B cell (primary cell): Measurements from ENCODE around the gene AMFR. TPM values are rescaled to one million over a fixed set of nuclear protein-coding genes. Genes with fewer than 3 reads are reported as not detected.

Experiments used
- ATAC-seq: fragments of 200-7000 bp; cut with Tn5 transposase; one replicate; pipeline ENCODE4 v1.10.0; 2021; ENCODE audit warnings: low read depth, mild to moderate bottlenecking, moderate number of reproducible peaks, moderate library complexity
- CTCF ChIA-PET: fragments of 350-600 bp; sonication (Branson Sonifier 250); formaldehyde crosslinking; loops from one replicate; lab custom pipeline; 2021; ENCODE audit warnings: antibody characterized with exemption, inconsistent platforms; lab: Charles Lee
- POLR2A ChIA-PET: fragments of 350-600 bp; sonication (Branson Sonifier 250); formaldehyde crosslinking; loops from one replicate; lab custom pipeline; 2021; ENCODE audit warnings: antibody characterized with exemption; lab: Charles Lee
- DNase-seq: peaks from one replicate; pipeline ENCODE4 v3.0.0; 2013
- H2AFZ ChIP-seq: 2 replicates; pipeline ENCODE4 v1.6.1; 2012; ENCODE audit warnings: mild to moderate bottlenecking, low read depth, low read length; ENCODE audit not compliant: insufficient read depth, poor library complexity, severe bottlenecking
- H3K27ac ChIP-seq, 2 donors: 1 replicate in 1 of 2; 2 replicates in 1 of 2; pipeline ENCODE4 v1.5.1; 2012 to 2013; ENCODE audit warnings: low read length in 2 of 2, mild to moderate bottlenecking in 2 of 2, moderate library complexity in 1 of 2
- H3K27me3 ChIP-seq, 4 experiments: fragments of 200-600 bp in 1 of 4; sonication (generic) in 1 of 4; replicated peaks in 1 of 4; 1 replicate in 2 of 4; 2 replicates in 2 of 4; pipeline versions ENCODE4 v1.6.1 to v1.7.0; 2013 to 2016; ENCODE audit warnings: low read length in 3 of 4, mild to moderate bottlenecking in 2 of 4, mixed read lengths in 1 of 4, moderate library complexity in 1 of 4; ENCODE audit not compliant: insufficient read depth in 4 of 4, control insufficient read depth in 3 of 4; ENCODE audit errors: control extremely low read depth in 1 of 4
- H3K36me3 ChIP-seq, 2 experiments: replicated peaks in 1 of 2; 1 replicate in 1 of 2; 2 replicates in 1 of 2; pipeline versions ENCODE4 v1.6.1 to v1.7.1; 2013; ENCODE audit warnings: low read length in 1 of 2; ENCODE audit not compliant: insufficient read depth in 2 of 2, control insufficient read depth in 1 of 2; ENCODE audit errors: control extremely low read depth in 1 of 2, extremely low read depth in 1 of 2
- H3K4me1 ChIP-seq, 2 donors: fragments of 200-600 bp in 1 of 2; sonication (generic) in 1 of 2; 1 replicate in 1 of 2; 2 replicates in 1 of 2; pipeline versions ENCODE4 v1.5.1 to v1.6.1; 2013 to 2017; ENCODE audit warnings: low read length in 2 of 2; ENCODE audit not compliant: control insufficient read depth in 2 of 2, insufficient read depth in 2 of 2
- H3K4me2 ChIP-seq: replicated peaks from 2 replicates; pipeline ENCODE3; 2012; ENCODE audit warnings: mild to moderate bottlenecking, low read depth, low read length; ENCODE audit not compliant: poor library complexity, severe bottlenecking
- H3K4me3 ChIP-seq, 5 experiments: fragments of 200-600 bp in 1 of 5; sonication (generic) in 1 of 5; 1 replicate in 3 of 5; 2 replicates in 2 of 5; pipeline versions ENCODE4 v1.5.1 to v1.7.0; 2011 to 2016; ENCODE audit warnings: low read length in 4 of 5, mild to moderate bottlenecking in 4 of 5, low read depth in 2 of 5, control low read depth in 1 of 5, moderate library complexity in 1 of 5; ENCODE audit not compliant: insufficient read depth in 1 of 5; ENCODE audit errors: control extremely low read depth in 1 of 5, extremely low read depth in 1 of 5
- H3K79me2 ChIP-seq: fragments of 200-600 bp; sonication (generic); one replicate; pipeline ENCODE4 v1.6.0; 2016; ENCODE audit warnings: low read length; ENCODE audit not compliant: control insufficient read depth, insufficient read depth
- H3K9ac ChIP-seq: fragments of 200-600 bp; sonication (generic); 2 replicates; pipeline ENCODE4 v1.6.1; 2017; ENCODE audit warnings: mild to moderate bottlenecking, low read length, moderate library complexity
- H3K9me3 ChIP-seq, 3 donors: one replicate each; pipeline versions ENCODE4 v1.6.1 to v1.7.1; 2013; ENCODE audit warnings: low read length in 2 of 3; ENCODE audit not compliant: control insufficient read depth in 2 of 3, insufficient read depth in 1 of 3; ENCODE audit errors: control extremely low read depth in 1 of 3
- H4K20me1 ChIP-seq: 2 replicates; pipeline ENCODE4 v1.6.0; 2012; ENCODE audit warnings: mild to moderate bottlenecking, low read length; ENCODE audit not compliant: insufficient read depth, control insufficient read depth, poor library complexity, severe bottlenecking
- H3K27ac Mint-ChIP-seq: one replicate; pipeline ENCODE4 v1.8.0; 2021; ENCODE audit warnings: mixed read lengths
- H3K27me3 Mint-ChIP-seq: one replicate; pipeline ENCODE4 v1.8.0; 2021; ENCODE audit warnings: mixed read lengths
- H3K4me1 Mint-ChIP-seq: one replicate; pipeline ENCODE4 v1.8.0; 2021; ENCODE audit warnings: mixed read lengths
- H3K4me3 Mint-ChIP-seq: one replicate; pipeline ENCODE4 v1.8.0; 2021; ENCODE audit warnings: mixed read lengths
- H3K9me3 Mint-ChIP-seq: one replicate; pipeline ENCODE4 v1.8.0; 2022; ENCODE audit warnings: mixed read lengths; ENCODE audit not compliant: insufficient read depth
- CTCF ChIP-seq: fragments of 200-600 bp; IDR thresholded peaks from one replicate; pipeline ENCODE4 v1.8.0; 2022; ENCODE audit warnings: antibody characterized with exemption, mild to moderate bottlenecking
- EZH2 ChIP-seq: IDR thresholded peaks from 2 replicates; pipeline ENCODE4 v1.6.1; 2012; ENCODE audit warnings: borderline replicate concordance, low read depth, mild to moderate bottlenecking, moderate library complexity, low read length; ENCODE audit not compliant: insufficient read depth, poor library complexity, severe bottlenecking
- WGBS: methylation state at CpG from one replicate; pipeline ENCODE4 v1.1.5; 2013; ENCODE audit warnings: missing lambda C conversion rate; ENCODE audit not compliant: insufficient coverage; 5-methylcytosine and 5-hydroxymethylcytosine counted together
- intact Hi-C: fragments of 100-400 bp; cut with micrococcal nuclease; formaldehyde crosslinking; loops from one replicate; pipeline ENCODE4 v1.10.0; 2022
- polyA plus RNA-seq: library from polyadenylated mRNA; depleted of rRNA; stranded (reverse); fragments of >200 nt; gene quantifications from 2 replicates; pipeline ENCODE4 v1.2.3, GENCODE V29; 2012
- total RNA-seq, 2 donors: library from RNA; stranded (reverse); fragments of 120-200 nt in 1 of 2; gene quantifications; 1 replicate in 1 of 2; 2 replicates in 1 of 2; pipeline versions ENCODE4 v1.2.3 to v1.2.4, GENCODE V29; 2013 to 2022

The AMFR gene
- total and polyA plus RNA-seq, 2 donors (not counting 1 experiment from before 2014, with no cell fraction given) = 118 to 225 TPM

GRCh38 chr16:56331915-56332314 is 93.4 kb downstream of the AMFR start:
- no peak overlapping the region for H3K9ac ChIP-seq
- no peak overlapping the region for H3K27ac ChIP-seq
- no peaks in the 10 kb centered on the region for H3K27me3 ChIP-seq
- Mint-ChIP-seq H3K4me3 (no peak overlapping the region), H3K4me1 (no peaks in the 10 kb centered on the region), H3K9me3 (no peaks in the 10 kb centered on the region), H3K27me3 (no peaks in the 10 kb centered on the region), H3K27ac (no peak overlapping the region)
- ATAC-seq = no peak
- intact Hi-C loops = no loop called here
- DNase-seq = no peak
- no peak overlapping the region for H2AFZ ChIP-seq
- no peaks in the 10 kb centered on the region for H3K9me3 ChIP-seq
- H3K36me3 ChIP-seq = no peaks in the 10 kb centered on the region
- H3K4me1 ChIP-seq = no peaks in the 10 kb centered on the region
- CTCF ChIA-PET = interaction anchor here (3.7 kb wide), 1 partner anchor 13 kb away, joined by 16 read pairs; no protein-coding TSS in a partner anchor
- no peaks in the 10 kb centered on the region for H3K79me2 ChIP-seq
- no peak for TF ChIP-seq CTCF
- TF ChIP-seq EZH2 = no peak
- no peak overlapping the region for H3K4me3 ChIP-seq
- 85% methylated on average over 8 of the region's 8 CpGs for WGBS
- no peaks in the 10 kb centered on the region for H4K20me1 ChIP-seq
- POLR2A ChIA-PET = no interaction called here
- no peak overlapping the region for H3K4me2 ChIP-seq

GRCh38 chr16:56331399-56331798 is 93.9 kb downstream of the AMFR start:
- H3K27me3 Mint-ChIP-seq = no peaks in the 10 kb centered on the region
- H3K79me2 ChIP-seq = no peaks in the 10 kb centered on the region
- no peaks in the 10 kb centered on the region for H3K27me3 ChIP-seq
- no peaks in the 10 kb centered on the region for H3K4me1 ChIP-seq
- no peaks in the 10 kb centered on the region for H4K20me1 ChIP-seq
- H3K4me3 ChIP-seq = no peak overlapping the region
- DNase-seq (no peak), ATAC-seq (no peak)
- H3K9me3 Mint-ChIP-seq = no peaks in the 10 kb centered on the region
- TF ChIP-seq CTCF (no peak), EZH2 (no peak)
- intact Hi-C loops = no loop called here
- no peaks in the 10 kb centered on the region for H3K36me3 ChIP-seq
- no peak overlapping the region for H3K9ac ChIP-seq
- no peak overlapping the region for H3K4me3 Mint-ChIP-seq
- H3K4me1 Mint-ChIP-seq = no peaks in the 10 kb centered on the region
- 90% methylated on average over 7 of the region's 11 CpGs for WGBS
- no peak overlapping the region for H3K27ac ChIP-seq
- no peaks in the 10 kb centered on the region for H3K9me3 ChIP-seq
- no peak overlapping the region for H3K27ac Mint-ChIP-seq
- H2AFZ ChIP-seq = no peak overlapping the region
- POLR2A ChIA-PET = no interaction called here
- CTCF ChIA-PET = interaction anchor here (3.7 kb wide), 1 partner anchor 13 kb away, joined by 16 read pairs; no protein-coding TSS in a partner anchor
- no peak overlapping the region for H3K4me2 ChIP-seq
